ENCODE results near the gene PTPRR.

GRCh38 chr12:70747445-70748260, 172.9 kb downstream of the PTPRR start:
- TF ChIP-seq, protein P1, sequence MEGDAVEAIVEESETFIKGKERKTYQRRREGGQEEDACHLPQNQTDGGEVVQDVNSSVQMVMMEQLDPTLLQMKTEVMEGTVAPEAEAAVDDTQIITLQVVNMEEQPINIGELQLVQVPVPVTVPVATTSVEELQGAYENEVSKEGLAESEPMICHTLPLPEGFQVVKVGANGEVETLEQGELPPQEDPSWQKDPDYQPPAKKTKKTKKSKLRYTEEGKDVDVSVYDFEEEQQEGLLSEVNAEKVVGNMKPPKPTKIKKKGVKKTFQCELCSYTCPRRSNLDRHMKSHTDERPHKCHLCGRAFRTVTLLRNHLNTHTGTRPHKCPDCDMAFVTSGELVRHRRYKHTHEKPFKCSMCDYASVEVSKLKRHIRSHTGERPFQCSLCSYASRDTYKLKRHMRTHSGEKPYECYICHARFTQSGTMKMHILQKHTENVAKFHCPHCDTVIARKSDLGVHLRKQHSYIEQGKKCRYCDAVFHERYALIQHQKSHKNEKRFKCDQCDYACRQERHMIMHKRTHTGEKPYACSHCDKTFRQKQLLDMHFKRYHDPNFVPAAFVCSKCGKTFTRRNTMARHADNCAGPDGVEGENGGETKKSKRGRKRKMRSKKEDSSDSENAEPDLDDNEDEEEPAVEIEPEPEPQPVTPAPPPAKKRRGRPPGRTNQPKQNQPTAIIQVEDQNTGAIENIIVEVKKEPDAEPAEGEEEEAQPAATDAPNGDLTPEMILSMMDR (IDR thresholded peaks at IDR 0.05) = no peak
- TF ChIP-seq POLR2A (IDR thresholded peaks at IDR 0.05) = no peak

All from esophagus squamous epithelium (tissue), 4 donors.